Activated CD4-positive, alpha-beta T cell treated with anti-CD3 and anti-CD28 coated beads, Interleukin-2, amount 10 ng/mL, durations not matched to agents 24 days and 14 days (primary cell): ENCODE data around the gene PPM1B. TPM values are rescaled to one million over a fixed set of nuclear protein-coding genes. Genes with fewer than 3 reads are reported as not detected.
A peak's percentile ranks its signal among the peaks of the same experiment; 100 is the strongest.
"Not testable (repeated sequence)": the region's sequence is repeated elsewhere in the genome, so short reads cannot be mapped to it uniquely, and the experiment has no call there.

Experiments
- DNase-seq: peaks from one replicate; pipeline ENCODE4 v3.0.0; 2022
- H3K27ac Mint-ChIP-seq: one replicate; pipeline ENCODE4 v1.8.0; 2022; ENCODE audit warnings: mild to moderate bottlenecking, mixed read lengths
- H3K27me3 Mint-ChIP-seq: one replicate; pipeline ENCODE4 v1.8.0; 2022; ENCODE audit warnings: mixed read lengths
- H3K36me3 Mint-ChIP-seq: one replicate; pipeline ENCODE4 v1.8.0; 2022; ENCODE audit warnings: low read depth, mild to moderate bottlenecking, mixed read lengths
- H3K4me1 Mint-ChIP-seq: one replicate; pipeline ENCODE4 v1.8.0; 2021; ENCODE audit warnings: mixed read lengths
- H3K4me3 Mint-ChIP-seq: one replicate; pipeline ENCODE4 v1.8.0; 2022; ENCODE audit warnings: mild to moderate bottlenecking, moderate library complexity, mixed read lengths
- H3K9me3 Mint-ChIP-seq: one replicate; pipeline ENCODE4 v1.8.0; 2021; ENCODE audit warnings: mixed read lengths
- intact Hi-C: fragments of 100-400 bp; cut with micrococcal nuclease; formaldehyde crosslinking; loops from one replicate; pipeline ENCODE4 v1.15.1; 2023
- total RNA-seq: library from RNA; stranded (reverse); gene quantifications from 2 replicates; pipeline ENCODE4 v1.2.3, GENCODE V29; 2022

The PPM1B gene
- total RNA-seq, 1 donor from 2014 or later = 38.9 TPM

DNA sequence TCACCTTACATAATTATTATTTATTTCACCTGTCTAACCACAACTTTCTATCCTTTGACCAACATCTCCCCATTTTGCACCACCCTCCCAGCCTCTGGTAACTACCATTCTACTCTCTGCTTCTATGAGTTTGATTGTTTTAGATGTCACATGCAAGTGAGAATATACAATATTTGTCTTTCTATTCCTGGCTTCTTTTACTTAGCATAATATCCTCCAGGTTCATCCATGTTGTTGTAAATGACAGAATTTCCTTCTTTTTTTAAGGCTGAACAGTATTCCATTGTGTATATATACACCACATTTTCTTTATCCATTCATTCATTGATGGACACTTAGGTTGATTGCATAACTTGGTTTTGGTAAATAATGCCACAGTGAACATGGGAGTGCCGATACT is 24.0 kb downstream of the PPM1B start:
- H3K27me3 Mint-ChIP-seq = no peaks in the 10 kb centered on the region
- H3K27ac Mint-ChIP-seq = peak overlapping the region; percentile 6
- intact Hi-C loops = no loop called here
- H3K36me3 Mint-ChIP-seq = peaks cover 17% of the 10 kb centered on the region
- peaks cover 28% of the 10 kb centered on the region for H3K4me1 Mint-ChIP-seq
- DNase-seq = no peak
- H3K9me3 Mint-ChIP-seq = no peaks in the 10 kb centered on the region
- no peak overlapping the region for H3K4me3 Mint-ChIP-seq

DNA sequence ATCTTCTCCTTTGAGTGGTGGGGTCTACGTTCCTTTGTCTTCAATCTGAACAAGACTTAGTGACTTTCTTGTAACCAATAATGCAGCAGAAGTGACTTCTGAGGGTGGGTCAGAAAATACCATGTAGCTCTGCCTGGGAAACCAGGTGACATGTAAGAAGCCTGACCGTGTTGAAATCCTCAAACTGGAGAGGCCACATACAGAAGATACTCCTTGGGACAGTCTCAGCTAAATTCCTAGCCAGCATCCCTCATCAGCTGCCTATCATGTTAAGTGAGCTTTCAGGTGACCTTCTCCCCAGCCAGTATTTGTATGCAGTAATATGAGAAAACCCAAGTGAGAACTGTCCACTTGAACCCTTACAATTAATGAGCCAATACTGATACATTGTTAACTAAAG is 27.0 kb downstream of the PPM1B start:
- no peak for DNase-seq
- intact Hi-C loops = no loop called here
- Mint-ChIP-seq H3K36me3 (peaks cover 14% of the 10 kb centered on the region), H3K9me3 (no peaks in the 10 kb centered on the region), H3K27ac (no peak overlapping the region), H3K4me3 (no peak overlapping the region), H3K27me3 (no peaks in the 10 kb centered on the region), H3K4me1 (peaks cover 19% of the 10 kb centered on the region)

DNA sequence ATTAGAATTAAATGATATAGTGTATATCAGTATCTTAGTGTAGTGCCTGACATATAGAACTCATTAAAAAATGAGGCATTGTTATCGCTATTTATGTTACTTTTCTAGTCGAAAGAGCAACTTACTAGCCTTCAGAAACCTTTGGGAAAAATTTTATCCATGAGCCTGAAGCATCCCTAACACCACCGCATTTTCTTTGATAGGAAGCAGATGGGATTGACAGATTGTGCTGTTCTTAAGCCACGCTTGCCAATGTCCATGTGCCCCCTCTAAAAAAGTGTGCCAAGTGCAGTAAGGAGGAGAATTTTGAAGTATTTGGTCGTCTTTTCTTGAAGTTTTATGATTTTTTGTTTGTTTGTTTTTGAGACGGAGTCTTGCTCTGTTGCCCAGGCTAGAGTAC is 29.1 kb downstream of the PPM1B start:
- intact Hi-C loops = no loop called here
- H3K4me1 Mint-ChIP-seq = peaks cover 14% of the 10 kb centered on the region
- H3K27ac Mint-ChIP-seq = no peak overlapping the region
- no peak overlapping the region for H3K4me3 Mint-ChIP-seq
- DNase-seq = no peak
- peaks cover 32% of the 10 kb centered on the region for H3K36me3 Mint-ChIP-seq
- no peaks in the 10 kb centered on the region for H3K27me3 Mint-ChIP-seq
- H3K9me3 Mint-ChIP-seq = no peaks in the 10 kb centered on the region

DNA sequence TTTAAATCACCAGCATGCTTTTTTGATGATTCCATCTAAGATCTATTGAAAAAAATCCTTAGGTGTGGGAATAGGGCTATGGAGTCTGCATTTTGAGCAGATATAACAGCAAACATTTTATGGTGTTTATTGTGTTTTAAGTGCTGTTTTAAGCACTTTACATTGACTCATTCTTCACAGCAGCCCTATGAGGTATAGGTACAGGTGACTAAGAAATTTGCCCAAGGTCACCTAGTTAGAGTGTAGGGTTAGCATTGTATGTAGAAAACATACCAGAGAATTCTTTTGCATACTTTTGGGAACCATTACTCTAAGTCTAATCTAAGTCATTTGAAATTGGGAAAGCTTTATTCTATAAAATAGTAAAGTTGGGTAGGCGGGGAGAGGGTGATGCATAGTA is 31.3 kb downstream of the PPM1B start:
- H3K4me1 Mint-ChIP-seq = peaks cover 18% of the 10 kb centered on the region

DNA sequence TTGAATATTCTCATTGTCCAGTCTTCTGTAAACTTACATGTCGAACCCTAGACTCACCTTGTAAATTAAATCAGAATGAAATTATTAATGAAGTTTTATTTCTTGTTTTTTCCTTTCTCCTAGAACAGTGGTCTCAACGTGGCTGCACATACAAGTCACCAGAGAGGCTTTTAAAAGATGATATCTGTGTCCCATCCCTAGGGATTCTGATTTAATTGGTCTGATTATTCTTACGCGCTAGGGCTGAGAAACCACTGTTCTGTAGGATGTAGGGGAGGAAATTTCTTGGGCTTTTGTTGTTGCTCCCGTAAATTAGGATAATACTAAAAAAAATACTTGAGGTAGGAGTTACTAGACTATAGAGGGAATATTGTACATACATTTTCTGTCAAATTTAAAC is 32.1 kb downstream of the PPM1B start:
- H3K4me1 Mint-ChIP-seq = peaks cover 19% of the 10 kb centered on the region
- intact Hi-C loops = no loop called here
- no peak overlapping the region for H3K4me3 Mint-ChIP-seq
- no peak for DNase-seq
- H3K27ac Mint-ChIP-seq = no peak overlapping the region
- H3K27me3 Mint-ChIP-seq = no peaks in the 10 kb centered on the region
- H3K9me3 Mint-ChIP-seq = peaks cover 7% of the 10 kb centered on the region
- H3K36me3 Mint-ChIP-seq = peaks cover 39% of the 10 kb centered on the region

More for the DNA sequence above, 31.3 kb downstream of the PPM1B start:
- Mint-ChIP-seq H3K27ac (no peak overlapping the region), H3K9me3 (peaks cover 7% of the 10 kb centered on the region), H3K36me3 (peaks cover 39% of the 10 kb centered on the region), H3K4me3 (no peak overlapping the region), H3K27me3 (no peaks in the 10 kb centered on the region)
- intact Hi-C loops = no loop called here
- DNase-seq = no peak

DNA sequence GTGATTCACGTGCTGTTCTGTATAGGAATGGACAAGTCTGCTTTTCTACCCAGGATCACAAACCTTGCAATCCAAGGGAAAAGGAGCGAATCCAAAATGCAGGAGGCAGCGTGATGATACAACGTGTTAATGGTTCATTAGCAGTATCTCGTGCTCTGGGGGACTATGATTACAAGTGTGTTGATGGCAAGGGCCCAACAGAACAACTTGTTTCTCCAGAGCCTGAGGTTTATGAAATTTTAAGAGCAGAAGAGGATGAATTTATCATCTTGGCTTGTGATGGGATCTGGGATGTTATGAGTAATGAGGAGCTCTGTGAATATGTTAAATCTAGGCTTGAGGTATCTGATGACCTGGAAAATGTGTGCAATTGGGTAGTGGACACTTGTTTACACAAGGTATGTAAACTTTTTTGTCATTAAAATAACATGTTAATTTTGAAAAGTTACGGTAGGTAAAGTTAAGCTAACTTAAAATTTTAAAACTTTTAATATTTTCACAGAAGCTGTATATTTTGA is 33.0 kb downstream of the PPM1B start:
- Mint-ChIP-seq H3K36me3 (peaks cover 36% of the 10 kb centered on the region), H3K27ac (no peak overlapping the region), H3K4me3 (no peak overlapping the region)

DNA sequence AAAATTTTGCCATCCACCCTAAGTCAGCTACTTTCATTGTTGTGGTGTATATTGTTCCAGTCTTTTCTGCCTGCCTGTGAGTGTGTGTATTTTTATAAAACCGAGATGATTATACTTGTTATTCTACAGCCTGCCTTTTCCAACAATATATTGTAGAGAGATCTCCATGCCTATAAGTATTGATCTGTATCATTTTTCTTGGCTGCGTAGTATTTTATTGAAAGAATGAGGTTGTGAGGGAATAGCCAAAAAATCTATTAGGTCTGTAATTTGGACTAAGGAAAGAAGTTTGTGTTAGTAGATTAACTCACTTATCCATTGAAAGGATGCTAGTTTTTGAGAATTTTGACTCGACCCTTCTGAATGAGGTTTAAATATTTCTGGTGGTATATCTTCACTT is 34.9 kb downstream of the PPM1B start:
- peaks cover 37% of the 10 kb centered on the region for H3K36me3 Mint-ChIP-seq
- peaks cover 7% of the 10 kb centered on the region for H3K9me3 Mint-ChIP-seq
- no peaks in the 10 kb centered on the region for H3K27me3 Mint-ChIP-seq
- intact Hi-C loops = no loop called here
- H3K27ac Mint-ChIP-seq = no peak overlapping the region
- DNase-seq = no peak
- H3K4me1 Mint-ChIP-seq = peaks cover 18% of the 10 kb centered on the region
- H3K4me3 Mint-ChIP-seq = no peak overlapping the region

More for the DNA sequence above, 33.0 kb downstream of the PPM1B start:
- H3K9me3 Mint-ChIP-seq = peaks cover 7% of the 10 kb centered on the region
- peaks cover 19% of the 10 kb centered on the region for H3K4me1 Mint-ChIP-seq
- no peak for DNase-seq
- intact Hi-C loops = no loop called here
- no peaks in the 10 kb centered on the region for H3K27me3 Mint-ChIP-seq

DNA sequence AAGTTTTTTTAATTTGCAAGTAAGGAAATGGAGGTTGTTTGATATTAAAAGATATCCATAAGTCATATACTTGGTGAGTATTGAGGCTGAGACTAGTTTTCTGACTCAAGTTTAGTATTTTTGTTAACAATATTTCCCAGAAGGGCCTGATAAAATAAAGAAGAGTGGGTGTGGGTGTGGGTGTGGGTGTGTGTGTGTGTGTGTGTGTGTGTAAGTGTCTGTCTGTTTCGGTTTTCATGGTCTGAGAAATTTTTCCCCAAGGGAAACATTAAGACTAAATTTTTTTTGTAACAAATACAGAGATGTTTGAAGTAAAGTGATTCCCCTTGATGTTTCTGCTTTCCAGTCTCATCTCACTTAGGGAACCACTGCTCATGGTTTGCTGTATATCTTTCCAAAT is 36.5 kb downstream of the PPM1B start:
- Mint-ChIP-seq H3K27me3 (no peaks in the 10 kb centered on the region), H3K4me3 (peak overlapping the region; percentile 14), H3K27ac (peak overlapping the region; percentile 16), H3K4me1 (peaks cover 16% of the 10 kb centered on the region), H3K36me3 (peaks cover 42% of the 10 kb centered on the region), H3K9me3 (peaks cover 7% of the 10 kb centered on the region)
- no peak for DNase-seq
- intact Hi-C loops = loop anchor here (5.0 kb wide), 1 partner anchor 38 kb away; the partner anchor contains the start of gene PPM1B

DNA sequence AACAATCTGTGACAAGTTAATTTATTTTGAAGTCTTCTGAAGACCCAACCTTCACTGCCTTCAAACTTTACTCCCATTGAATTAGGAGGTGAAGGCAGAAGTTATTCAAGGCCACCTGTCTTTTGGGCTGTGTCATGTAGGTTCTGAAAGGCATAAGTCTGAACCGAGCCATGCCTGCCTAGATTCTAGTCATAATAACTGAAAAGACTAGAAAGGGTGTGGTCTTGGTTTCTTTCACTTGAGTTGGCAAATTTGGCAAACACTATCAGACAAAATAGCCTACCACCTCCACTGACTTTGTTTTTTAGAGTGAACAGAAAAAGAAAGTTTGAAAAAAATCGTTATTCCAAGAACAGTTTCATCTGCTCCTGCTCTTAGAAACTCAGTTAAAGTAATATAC is 38.4 kb downstream of the PPM1B start:
- Mint-ChIP-seq H3K9me3 (peaks cover 7% of the 10 kb centered on the region), H3K27me3 (no peaks in the 10 kb centered on the region), H3K4me1 (peaks cover 9% of the 10 kb centered on the region), H3K4me3 (no peak overlapping the region), H3K36me3 (peaks cover 37% of the 10 kb centered on the region), H3K27ac (no peak overlapping the region)
- no peak for DNase-seq
- intact Hi-C loops = loop anchor here (5.0 kb wide), 1 partner anchor 40 kb away; the partner anchor contains the start of gene PPM1B

DNA sequence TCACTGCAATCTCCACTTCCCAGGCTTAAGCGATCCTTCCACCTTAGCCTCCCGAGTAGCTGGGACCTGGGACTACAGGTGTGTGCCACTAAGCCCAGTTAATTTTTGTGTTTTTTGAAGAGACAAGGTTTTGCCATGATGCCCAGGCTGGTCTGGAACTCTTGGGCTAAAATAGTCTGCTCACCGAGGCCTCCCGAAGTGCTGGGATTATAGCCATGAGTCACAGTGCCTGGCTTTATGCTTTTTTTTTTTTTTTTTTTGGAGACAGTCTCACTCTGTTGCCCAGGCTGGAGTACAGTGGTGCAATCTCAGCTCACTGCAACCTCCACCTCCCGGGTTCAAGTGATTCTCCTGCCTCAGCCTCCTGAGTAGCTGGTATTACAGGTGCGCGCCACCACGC is 39.0 kb downstream of the PPM1B start:
- not testable (repeated sequence) for H3K27ac Mint-ChIP-seq, H3K27me3 Mint-ChIP-seq, H3K4me3 Mint-ChIP-seq, DNase-seq, H3K4me1 Mint-ChIP-seq, H3K9me3 Mint-ChIP-seq
- H3K36me3 Mint-ChIP-seq = peaks cover 35% of the 10 kb centered on the region
- intact Hi-C loops = loop anchor here (5.0 kb wide), 1 partner anchor 40 kb away; the partner anchor contains the start of gene PPM1B

DNA sequence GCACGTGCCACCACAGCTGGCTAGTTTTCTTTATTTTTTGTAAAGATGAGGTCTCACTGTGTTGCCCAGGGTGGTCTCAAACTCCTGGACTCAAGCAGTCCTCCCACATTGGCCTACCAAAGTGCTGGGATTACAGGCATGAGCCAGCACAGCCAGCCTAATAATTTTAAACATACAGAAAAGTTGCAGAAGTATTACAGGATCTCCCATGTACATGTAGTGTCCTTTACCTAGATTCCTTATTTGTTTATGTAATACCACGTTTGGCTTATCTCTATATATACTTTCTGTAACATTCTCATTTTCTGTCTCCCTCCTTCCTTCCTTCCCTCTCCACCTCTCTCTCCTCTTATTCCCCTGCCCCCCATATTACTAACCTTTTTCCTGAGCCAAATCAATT is 41.7 kb downstream of the PPM1B start:
- H3K36me3 Mint-ChIP-seq = peaks cover 23% of the 10 kb centered on the region

DNA sequence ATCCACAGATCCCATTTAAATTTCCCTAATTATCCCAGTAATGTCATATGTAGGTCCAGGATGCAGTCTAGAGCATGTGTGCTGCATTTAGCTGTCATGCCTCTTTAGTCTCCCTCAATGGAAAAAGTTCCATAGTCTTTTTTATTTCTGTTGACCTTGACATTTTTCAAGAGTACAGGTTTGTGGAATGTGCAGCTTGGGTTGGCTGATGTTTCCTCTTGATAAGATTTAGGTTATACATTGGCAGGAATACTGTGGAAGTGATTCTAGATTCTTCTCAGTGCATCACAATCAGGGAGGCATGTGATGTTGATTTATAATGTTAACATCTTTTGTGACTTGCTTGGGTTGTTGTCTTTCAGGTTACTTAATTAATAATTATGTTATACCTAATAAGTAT is 42.5 kb downstream of the PPM1B start:
- Mint-ChIP-seq H3K27me3 (no peaks in the 10 kb centered on the region), H3K4me3 (no peak overlapping the region), H3K4me1 (peaks cover 5% of the 10 kb centered on the region), H3K36me3 (peaks cover 28% of the 10 kb centered on the region), H3K9me3 (no peaks in the 10 kb centered on the region), H3K27ac (no peak overlapping the region)
- intact Hi-C loops = no loop called here
- no peak for DNase-seq

More for the DNA sequence above, 41.7 kb downstream of the PPM1B start:
- H3K4me3 Mint-ChIP-seq = no peak overlapping the region
- H3K27ac Mint-ChIP-seq = no peak overlapping the region
- no peak for DNase-seq
- H3K4me1 Mint-ChIP-seq = peaks cover 5% of the 10 kb centered on the region
- H3K9me3 Mint-ChIP-seq = no peaks in the 10 kb centered on the region
- no peaks in the 10 kb centered on the region for H3K27me3 Mint-ChIP-seq
- intact Hi-C loops = no loop called here

DNA sequence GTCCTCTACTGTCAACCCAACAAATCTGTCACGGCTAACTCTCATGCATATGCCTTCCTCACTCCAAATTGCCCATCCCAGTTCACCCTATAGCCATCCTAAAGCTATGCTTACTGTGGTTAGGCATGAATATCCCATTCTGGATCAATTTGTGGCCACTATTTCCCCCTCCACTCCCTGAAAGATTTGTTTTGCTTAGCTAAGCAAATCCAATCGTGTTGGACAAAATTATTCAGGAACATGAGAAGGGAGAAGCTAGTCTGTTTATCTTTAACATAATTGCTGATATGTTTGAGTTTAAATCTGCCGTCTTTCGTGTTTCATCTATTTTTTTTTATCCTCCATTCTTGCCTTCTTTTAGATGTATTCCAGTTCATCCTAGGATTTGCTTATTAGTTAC is 43.6 kb downstream of the PPM1B start:
- Mint-ChIP-seq H3K27me3 (no peaks in the 10 kb centered on the region), H3K9me3 (no peaks in the 10 kb centered on the region), H3K27ac (no peak overlapping the region)

DNA sequence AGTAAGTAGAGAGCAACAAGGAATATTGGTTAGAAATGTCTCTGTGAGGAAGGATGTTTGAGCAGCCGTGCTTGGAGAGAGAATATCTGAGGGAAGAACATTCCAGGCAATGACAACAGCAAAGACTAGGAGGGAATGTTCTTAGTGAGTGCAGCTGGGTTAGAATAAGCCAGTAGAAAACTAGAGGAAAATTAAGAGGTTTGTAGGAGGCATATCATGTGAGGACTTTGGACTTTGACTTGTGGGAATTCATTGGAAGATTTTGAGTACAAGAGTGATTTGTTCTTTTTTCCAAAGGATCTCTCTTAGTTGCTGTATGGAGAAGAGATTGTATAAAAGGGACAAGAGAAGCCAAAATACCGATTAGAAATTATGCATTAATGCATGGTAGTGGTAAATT is 47.2 kb downstream of the PPM1B start:
- peak overlapping the region; percentile 16 for H3K27ac Mint-ChIP-seq
- no peak overlapping the region for H3K4me3 Mint-ChIP-seq
- intact Hi-C loops = loop anchor here (5.0 kb wide), 1 partner anchor 34 kb away; no protein-coding TSS in a partner anchor
- peaks cover 30% of the 10 kb centered on the region for H3K36me3 Mint-ChIP-seq
- no peaks in the 10 kb centered on the region for H3K9me3 Mint-ChIP-seq
- no peak for DNase-seq
- H3K27me3 Mint-ChIP-seq = no peaks in the 10 kb centered on the region
- H3K4me1 Mint-ChIP-seq = peaks cover 7% of the 10 kb centered on the region

More for the DNA sequence above, 43.6 kb downstream of the PPM1B start:
- Mint-ChIP-seq H3K36me3 (peaks cover 31% of the 10 kb centered on the region), H3K4me3 (no peak overlapping the region), H3K4me1 (peaks cover 7% of the 10 kb centered on the region)
- intact Hi-C loops = no loop called here
- DNase-seq = no peak

DNA sequence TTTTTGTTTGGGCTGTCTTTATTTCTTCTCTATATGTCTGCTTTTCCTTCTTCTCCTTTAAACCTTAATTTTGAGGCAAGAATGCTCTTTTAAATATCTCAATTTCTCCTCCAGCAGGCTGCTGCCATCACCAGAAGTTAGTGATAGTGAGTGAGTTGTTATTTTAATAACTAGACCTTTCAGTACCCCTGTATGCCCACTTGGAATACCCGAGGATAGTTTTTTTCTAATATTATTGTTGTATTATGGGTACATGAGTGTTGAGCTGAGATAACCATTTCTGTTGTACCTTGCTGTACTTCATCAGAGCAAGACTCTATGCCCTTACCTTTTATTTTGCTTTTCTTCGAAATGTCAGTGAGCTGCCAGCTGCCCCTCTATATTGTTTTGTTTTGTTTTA is 50.1 kb downstream of the PPM1B start:
- no peak for DNase-seq
- Mint-ChIP-seq H3K4me3 (no peak overlapping the region), H3K36me3 (peaks cover 26% of the 10 kb centered on the region), H3K4me1 (peaks cover 4% of the 10 kb centered on the region), H3K27ac (no peak overlapping the region), H3K9me3 (no peaks in the 10 kb centered on the region), H3K27me3 (no peaks in the 10 kb centered on the region)
- intact Hi-C loops = loop anchor here (5.0 kb wide), 1 partner anchor 36 kb away; no protein-coding TSS in a partner anchor
